NCI-H1436 treated with DMSO at 0.1 percent for 48 hours (cell line): Measurements from ENCODE around the gene OR4M1.
"Not testable (repeated sequence)": the region's sequence is repeated elsewhere in the genome, so short reads cannot be mapped to it uniquely, and the experiment has no call there.

Experiments used
- DNase-seq: peaks from one replicate; lab custom pipeline; 2025; lab: John Stamatoyannopoulos, UW

OR4M1 gene, protein sequence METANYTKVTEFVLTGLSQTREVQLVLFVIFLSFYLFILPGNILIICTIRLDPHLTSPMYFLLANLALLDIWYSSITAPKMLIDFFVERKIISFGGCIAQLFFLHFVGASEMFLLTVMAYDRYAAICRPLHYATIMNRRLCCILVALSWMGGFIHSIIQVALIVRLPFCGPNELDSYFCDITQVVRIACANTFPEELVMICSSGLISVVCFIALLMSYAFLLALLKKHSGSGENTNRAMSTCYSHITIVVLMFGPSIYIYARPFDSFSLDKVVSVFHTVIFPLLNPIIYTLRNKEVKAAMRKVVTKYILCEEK

DNA sequence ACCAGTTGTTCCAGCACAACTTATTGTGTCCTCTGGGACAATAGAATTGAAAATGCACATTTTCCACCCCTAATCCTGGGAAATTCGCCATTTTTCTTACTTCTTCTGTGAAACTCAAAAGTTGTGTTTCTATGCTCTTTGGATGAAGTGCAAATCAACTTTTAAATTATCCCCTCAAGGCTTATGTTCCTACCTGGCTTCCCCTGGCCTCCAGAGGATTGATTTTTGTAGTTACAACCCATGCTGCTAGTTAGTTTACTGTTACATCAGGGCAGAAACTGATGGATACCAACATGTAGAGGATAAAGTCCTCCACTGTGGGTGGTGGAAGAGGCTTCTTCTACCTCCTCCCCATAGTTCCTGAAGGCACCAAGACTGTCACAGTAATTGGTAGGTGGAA lies at the start of gene OR4M1:
Gene OR4M1 (plus strand): TSS at position 301 of the 400 bp plus-strand sequence. CDS start 6,819 bp downstream, outside the sequence.
- not testable (repeated sequence) for DNase-seq

DNA sequence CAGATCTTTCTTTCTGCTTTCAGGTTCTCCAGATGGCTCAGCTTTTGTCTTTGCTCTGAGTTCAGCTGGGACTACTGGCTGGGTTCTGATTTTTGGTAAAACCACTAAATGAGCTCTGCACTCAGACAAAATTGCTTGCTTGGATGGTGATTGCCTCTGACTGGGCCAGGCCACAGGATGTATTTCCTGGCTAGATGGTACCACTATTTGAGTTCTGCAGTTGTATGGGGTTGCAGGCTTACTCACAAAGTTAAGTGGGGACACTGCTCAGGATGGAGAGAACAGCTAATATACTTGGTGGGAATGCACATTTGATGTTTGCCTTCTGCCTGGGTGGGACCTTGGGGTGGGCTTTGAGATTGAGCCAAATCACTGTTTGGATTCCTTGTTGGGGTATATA lies 43.9 kb upstream of the OR4M1 start:
- DNase-seq: no peak

- DNase-seq: no peak
Observed at GRCh38 chr14:19729763-19730162, 43.5 kb upstream of the OR4M1 start.

DNA sequence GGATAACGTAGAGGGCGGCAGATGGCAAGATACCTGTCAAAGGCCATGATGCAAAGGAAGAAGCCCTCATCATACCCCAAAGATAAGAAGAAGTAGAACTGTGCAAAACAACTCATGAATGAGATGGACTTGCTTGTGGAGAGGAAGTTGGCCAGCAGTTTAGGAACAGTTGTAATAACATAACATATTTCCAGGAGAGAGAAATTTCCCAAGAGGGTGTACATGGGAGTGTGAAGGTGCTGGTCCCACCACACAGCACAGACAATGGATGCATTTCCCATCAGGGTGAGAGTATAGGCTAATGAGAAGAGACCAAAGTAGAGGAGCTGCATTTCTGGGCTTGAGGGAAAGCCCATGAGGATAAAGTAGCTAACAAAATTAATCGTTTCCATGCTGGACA lies 39.4 kb upstream of the OR4M1 start:
- DNase-seq: not testable (repeated sequence)

GRCh38 chr14:19743256-19743655 lies 30.0 kb upstream of the OR4M1 start, which contains the start of gene OR4Q3:
OR4Q3 (plus strand) TSS chr14:19743571.
- DNase-seq: no peak

GRCh38 chr14:19752316-19752715 lies 21.0 kb upstream of the OR4M1 start:
- not testable (repeated sequence) for DNase-seq

DNA sequence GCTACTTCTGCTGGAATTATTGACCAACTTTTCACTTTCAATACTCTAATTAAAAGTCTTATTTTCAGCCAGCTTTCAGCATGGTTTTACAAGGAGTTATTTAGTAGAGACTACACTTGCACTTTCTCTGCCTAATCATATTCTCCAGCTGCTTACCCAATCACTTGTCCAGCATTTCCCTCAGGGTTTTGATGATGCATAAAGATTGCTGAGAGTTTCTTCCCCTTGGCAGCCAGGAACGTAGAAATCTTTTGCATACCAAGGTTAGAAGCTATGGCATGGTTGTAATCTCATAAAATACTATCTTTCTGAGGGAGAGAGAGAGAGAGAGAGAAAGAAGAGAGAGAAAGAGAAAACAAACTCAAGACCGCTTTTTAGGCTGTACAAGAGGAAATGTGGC lies 19.1 kb upstream of the OR4M1 start:
- no peak for DNase-seq

DNA sequence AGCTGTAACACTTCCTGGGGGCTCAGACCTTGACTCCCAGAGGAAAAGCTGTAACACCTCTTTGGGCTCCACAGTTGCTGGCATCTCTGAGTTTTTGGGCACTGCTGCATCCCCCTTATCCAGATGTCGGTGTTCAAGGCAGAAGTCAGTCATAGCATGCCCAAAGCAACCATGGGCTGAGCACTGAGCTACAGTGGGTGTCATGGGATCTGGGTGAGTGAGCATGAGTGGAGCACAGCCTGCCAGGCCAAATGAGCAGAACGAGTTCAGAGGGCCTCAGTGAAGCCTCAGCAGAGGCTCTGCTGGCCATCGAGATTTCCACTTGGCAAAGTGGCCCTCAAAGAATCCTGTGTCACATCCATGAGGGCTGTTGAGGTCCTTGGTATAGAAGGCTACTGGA lies 1.8 kb upstream of the OR4M1 start:
- not testable (repeated sequence) for DNase-seq

GRCh38 chr14:19771895-19772430 lies 1.3 kb upstream of the OR4M1 start:
- no peak for DNase-seq

DNA sequence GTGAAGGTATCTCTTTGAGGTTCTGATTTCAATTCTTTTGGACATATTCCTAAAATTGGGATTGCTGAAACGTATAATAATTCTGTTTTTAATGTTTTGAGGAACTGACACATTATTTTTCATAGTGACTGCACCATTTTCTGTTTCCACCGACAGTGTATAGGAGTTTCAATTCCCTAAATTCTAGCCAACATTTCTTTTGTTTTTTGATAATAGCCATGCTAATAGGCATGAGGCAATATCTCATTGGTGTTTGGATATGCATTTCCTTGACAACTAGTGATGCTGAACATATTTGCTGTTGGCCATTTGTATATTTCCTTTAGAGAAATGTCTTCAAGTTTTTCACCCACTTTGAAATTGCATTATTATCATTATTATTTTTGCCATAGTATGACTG lies 850 bp upstream of the OR4M1 start:
- not testable (repeated sequence) for DNase-seq

- DNase-seq: no peak
Observed at GRCh38 chr14:19775587-19775986, 2.3 kb downstream of the OR4M1 start.

DNA sequence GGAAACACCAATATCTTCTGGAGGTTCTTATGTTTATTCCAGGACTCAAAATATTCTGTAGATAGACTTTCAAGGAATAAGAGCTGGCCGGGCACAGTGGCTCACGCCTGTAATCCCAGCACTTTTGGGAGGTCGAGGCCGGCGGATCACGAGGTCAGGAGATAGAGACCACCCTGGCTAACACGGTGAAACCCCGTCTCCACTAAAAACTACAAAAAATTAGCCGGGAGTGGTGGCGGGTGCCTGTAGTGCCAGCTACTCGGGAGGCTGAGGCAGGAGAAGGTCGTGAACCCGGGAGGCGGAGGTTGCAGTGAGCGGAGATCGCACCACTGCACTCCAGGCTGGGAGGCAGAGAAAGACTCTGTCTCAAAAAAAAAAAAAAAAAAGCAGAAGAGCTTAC lies 12.5 kb downstream of the OR4M1 start:
- DNase-seq: not testable (repeated sequence)

GRCh38 chr14:19787318-19787717 lies 14.0 kb downstream of the OR4M1 start:
- DNase-seq: not testable (repeated sequence)

DNA sequence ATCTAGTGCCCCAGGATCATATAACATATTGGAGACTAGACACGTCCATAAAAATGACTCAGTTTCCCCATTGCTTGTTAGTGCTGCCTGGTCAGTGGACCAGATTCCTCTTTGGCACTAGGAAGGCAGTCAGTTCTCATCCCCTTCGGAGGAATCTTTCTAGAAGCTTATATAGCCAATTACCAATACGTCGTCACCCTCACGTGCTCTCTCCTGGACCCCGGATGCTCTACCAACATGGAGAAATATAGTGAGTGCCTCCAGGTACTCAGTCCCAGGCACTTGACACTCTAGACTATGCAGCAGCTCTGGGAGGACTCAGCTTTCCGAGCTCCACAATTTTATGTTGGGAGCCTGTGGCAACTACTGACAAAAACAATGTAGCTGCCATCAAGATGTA lies 14.8 kb downstream of the OR4M1 start:
- DNase-seq: not testable (repeated sequence)

DNA sequence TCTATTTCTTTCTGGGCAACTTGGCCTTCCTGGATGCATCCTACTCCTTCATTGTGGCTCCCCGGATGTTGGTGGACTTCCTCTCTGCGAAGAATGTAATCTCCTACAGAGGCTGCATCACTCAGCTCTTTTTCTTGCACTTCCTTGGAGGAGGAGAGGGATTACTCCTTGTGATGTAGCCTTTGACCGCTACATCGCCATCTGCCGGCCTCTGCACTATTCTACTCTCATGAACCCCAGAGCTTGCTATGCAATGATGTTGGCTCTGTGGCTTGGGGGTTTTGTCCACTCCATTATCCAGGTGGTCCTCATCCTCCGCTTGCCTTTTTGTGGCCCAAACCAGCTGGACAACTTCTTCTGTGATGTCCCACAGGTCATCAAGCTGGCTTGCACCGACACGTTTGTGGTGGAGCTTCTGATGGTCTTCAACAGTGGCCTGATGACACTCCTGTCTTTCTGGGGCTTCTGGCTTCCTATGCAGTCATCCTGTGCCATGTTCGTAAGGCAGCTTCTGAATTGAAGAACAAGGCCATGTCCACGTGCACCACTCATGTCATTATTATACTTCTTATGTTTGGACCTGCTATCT lies 23.3 kb downstream of the OR4M1 start:
- DNase-seq: not testable (repeated sequence)

GRCh38 chr14:19799880-19800279 lies 26.6 kb downstream of the OR4M1 start:
- DNase-seq: no peak

DNA sequence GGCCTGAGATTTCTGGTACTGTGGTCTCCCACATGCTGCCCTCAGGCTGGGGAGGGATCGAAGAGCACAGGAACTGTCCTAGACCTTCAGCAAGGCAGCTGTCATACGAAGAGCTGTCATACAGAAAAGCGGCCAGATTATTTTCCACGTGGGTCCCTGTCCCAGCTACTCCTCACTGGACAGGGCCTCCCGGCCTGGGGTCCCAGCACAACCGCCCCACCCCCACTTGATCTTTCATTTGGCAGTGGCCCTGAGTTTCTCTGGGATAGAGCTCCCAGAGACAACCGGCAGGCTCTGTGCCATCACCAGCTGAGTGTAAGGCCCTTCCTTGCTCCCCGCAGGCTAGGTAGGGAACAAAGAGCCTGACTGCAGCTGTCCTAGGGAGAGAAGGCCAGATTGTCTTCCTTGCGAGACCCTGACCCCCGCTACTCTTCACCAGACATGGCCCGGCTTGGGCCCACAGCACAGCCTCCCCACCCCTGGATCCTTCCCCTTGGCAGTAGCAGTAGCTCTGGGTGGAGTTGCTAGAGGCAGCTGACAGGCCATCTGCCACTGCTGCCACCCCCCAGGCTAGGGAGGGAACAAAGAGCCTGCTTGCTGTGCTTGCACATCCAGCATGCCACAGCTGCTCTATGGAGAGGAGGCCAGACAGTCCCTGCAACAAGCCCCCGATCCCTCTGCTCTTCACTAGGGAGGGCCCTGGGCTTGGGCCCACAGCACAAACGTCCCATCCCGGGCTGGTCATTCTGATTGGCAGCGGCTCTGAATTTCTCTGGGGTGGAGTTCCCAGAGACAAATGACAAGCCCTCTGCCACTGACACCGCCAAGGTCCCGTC lies 27.2 kb downstream of the OR4M1 start:
- no peak for DNase-seq

GRCh38 chr14:19801118-19801464 lies 27.8 kb downstream of the OR4M1 start:
- no peak for DNase-seq

DNA sequence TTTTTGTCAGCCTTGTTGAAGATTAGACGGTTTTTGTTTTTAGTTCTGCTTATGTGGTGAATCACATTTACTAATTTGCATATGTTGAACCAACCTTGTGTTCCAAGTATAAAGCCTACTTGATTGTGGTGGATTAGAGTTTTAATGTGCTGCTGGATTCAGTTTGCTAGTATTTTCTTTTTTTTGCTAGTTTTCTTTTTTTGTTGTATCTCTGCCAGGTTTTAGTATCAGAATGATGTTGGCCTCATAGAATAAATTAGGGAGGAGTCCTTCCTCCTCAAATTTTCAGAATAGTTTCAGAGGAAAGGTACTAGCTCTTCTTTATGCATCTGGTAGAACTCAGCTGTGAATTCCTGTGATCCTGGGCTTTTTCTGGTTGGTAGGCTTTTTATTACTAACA lies 30.2 kb downstream of the OR4M1 start, which contains the start of gene OR4N2:
Gene OR4N2 (plus strand): TSS at position 301 of the 400 bp plus-strand sequence. CDS start 23,679 bp downstream, outside the sequence.
- DNase-seq: not testable (repeated sequence)

GRCh38 chr14:19813171-19813920 lies 40.0 kb downstream of the OR4M1 start:
- DNase-seq: not testable (repeated sequence)

DNA sequence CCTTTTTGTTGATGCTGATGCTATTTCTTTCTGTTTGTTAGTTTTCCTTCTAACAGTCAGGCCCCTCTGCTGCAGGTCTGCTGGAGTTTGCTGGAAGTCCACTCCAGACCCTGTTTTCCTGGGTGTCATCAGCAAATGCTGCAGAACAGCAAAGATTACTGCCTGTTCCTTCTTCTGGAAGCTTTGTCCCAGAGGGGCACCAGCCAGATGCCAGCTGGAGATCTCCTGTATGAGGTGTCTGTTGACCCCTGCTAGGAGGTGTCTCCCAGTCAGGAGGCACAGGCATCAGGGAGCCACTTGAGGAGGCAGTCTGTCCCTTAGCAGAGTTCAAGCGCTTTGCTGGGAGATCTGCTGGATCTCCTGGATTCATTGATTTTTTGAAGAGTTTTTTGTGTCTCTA lies 46.6 kb downstream of the OR4M1 start:
- DNase-seq: not testable (repeated sequence)

- not testable (repeated sequence) for DNase-seq
Observed at GRCh38 chr14:19821016-19821415, 47.7 kb downstream of the OR4M1 start.
